NCI-H510A treated with DMSO at 0.1 percent for 48 hours (cell line): Measurements from ENCODE around the gene SMIM43.
"Not testable (repeated sequence)": the region's sequence is repeated elsewhere in the genome, so short reads cannot be mapped to it uniquely, and the experiment has no call there.

Experiments
- DNase-seq: peaks from one replicate; lab custom pipeline; 2025; lab: John Stamatoyannopoulos, UW

Gene SMIM43

GRCh38 chr4:121783210-121783609 is 18.2 kb upstream of the SMIM43 start:
- no peak for DNase-seq

- no peak for DNase-seq
These were observed 14.1 kb upstream of the SMIM43 start for GRCh38 chr4:121778991-121779628.

- DNase-seq, result no peak
These were observed 12.7 kb upstream of the SMIM43 start for GRCh38 chr4:121777625-121778024.

- no peak for DNase-seq
These were observed 11.8 kb upstream of the SMIM43 start for GRCh38 chr4:121776610-121777401.

GRCh38 chr4:121773883-121774282 is 8.9 kb upstream of the SMIM43 start:
- DNase-seq, result no peak

- DNase-seq, result no peak
These were observed 6.9 kb upstream of the SMIM43 start for GRCh38 chr4:121771869-121772268.

- DNase-seq, result no peak
These were observed 4.4 kb upstream of the SMIM43 start for GRCh38 chr4:121769341-121769740.

- no peak for DNase-seq
These were observed 2.2 kb upstream of the SMIM43 start for GRCh38 chr4:121767166-121767565.

- no peak for DNase-seq
These were observed 1.1 kb upstream of the SMIM43 start for GRCh38 chr4:121765971-121766538.

GRCh38 chr4:121765368-121765705 is 373 bp upstream of the SMIM43 start:
- no peak for DNase-seq

GRCh38 chr4:121764303-121764701 is 662 bp downstream of the SMIM43 start:
- DNase-seq, result no peak

GRCh38 chr4:121760205-121760604 is 4.8 kb downstream of the SMIM43 start:
- no peak for DNase-seq

- DNase-seq, result no peak
These were observed 5.9 kb downstream of the SMIM43 start for GRCh38 chr4:121758925-121759568.

GRCh38 chr4:121752142-121752541 is 12.8 kb downstream of the SMIM43 start:
- not testable (repeated sequence) for DNase-seq

GRCh38 chr4:121749225-121749624 is 15.7 kb downstream of the SMIM43 start:
- DNase-seq, result no peak

- DNase-seq, result no peak
These were observed 22.2 kb downstream of the SMIM43 start for GRCh38 chr4:121742794-121743193.

GRCh38 chr4:121741751-121742150 is 23.2 kb downstream of the SMIM43 start:
- peak; percentile 27 for DNase-seq

- DNase-seq, result no peak
These were observed 24.1 kb downstream of the SMIM43 start for GRCh38 chr4:121740796-121741409.

- DNase-seq, result no peak
These were observed 25.4 kb downstream of the SMIM43 start for GRCh38 chr4:121739575-121739974.

- DNase-seq, result no peak
These were observed 26.0 kb downstream of the SMIM43 start for GRCh38 chr4:121738780-121739535.

- no peak for DNase-seq
These were observed 27.0 kb downstream of the SMIM43 start for GRCh38 chr4:121737846-121738554.
